Measurements from ENCODE around the gene SYNPO2. TPM values are rescaled to one million over a fixed set of nuclear protein-coding genes. Genes with fewer than 3 reads are reported as not detected.

Gene SYNPO2
- total RNA-seq, 1 donor from 2014 or later, result 0.26 TPM

- TF ChIP-seq CTCF (IDR thresholded peaks at IDR 0.05; ENCODE audit: insufficient read depth, low read length, severe bottlenecking), result no peak
- no peak for FAIRE-seq
- DNase-seq (ENCODE audit: low read depth), result no peak
- no peak overlapping the region for H3K4me3 ChIP-seq (ENCODE audit: low read depth, low read length)
- H3K27me3 ChIP-seq (ENCODE audit: control insufficient read depth, insufficient read depth, low read length), result no peaks in the 10 kb centered on the region
- no peaks in the 10 kb centered on the region for H3K36me3 ChIP-seq (ENCODE audit: control insufficient read depth, insufficient read depth, low read length)
These were observed 43.1 kb upstream of the SYNPO2 start for GRCh38 chr4:118845552-118846050.

- H3K36me3 ChIP-seq (ENCODE audit: control insufficient read depth, insufficient read depth, low read length), result no peaks in the 10 kb centered on the region
- FAIRE-seq (no peak), DNase-seq (ENCODE audit: low read depth) (no peak)
- no peak for TF ChIP-seq CTCF (IDR thresholded peaks at IDR 0.05; ENCODE audit: insufficient read depth, low read length, severe bottlenecking)
- H3K27me3 ChIP-seq (ENCODE audit: control insufficient read depth, insufficient read depth, low read length), result no peaks in the 10 kb centered on the region
- no peak overlapping the region for H3K4me3 ChIP-seq (ENCODE audit: low read depth, low read length)
These were observed 41.7 kb upstream of the SYNPO2 start for GRCh38 chr4:118846979-118847378.

- FAIRE-seq (no peak), DNase-seq (ENCODE audit: low read depth) (no peak)
These were observed 40.4 kb upstream of the SYNPO2 start for GRCh38 chr4:118848242-118848641.

GRCh38 chr4:118848901-118849300 is 39.8 kb upstream of the SYNPO2 start:
- FAIRE-seq (no peak), DNase-seq (ENCODE audit: low read depth) (no peak)
- no peak for TF ChIP-seq CTCF (IDR thresholded peaks at IDR 0.05; ENCODE audit: insufficient read depth, low read length, severe bottlenecking)
- Histone ChIP-seq H3K36me3 (ENCODE audit: control insufficient read depth, insufficient read depth, low read length) (no peaks in the 10 kb centered on the region), H3K27me3 (ENCODE audit: control insufficient read depth, insufficient read depth, low read length) (no peaks in the 10 kb centered on the region), H3K4me3 (ENCODE audit: low read depth, low read length) (no peak overlapping the region)

More at GRCh38 chr4:118848242-118848641, 40.4 kb upstream of the SYNPO2 start:
- Histone ChIP-seq H3K27me3 (ENCODE audit: control insufficient read depth, insufficient read depth, low read length) (no peaks in the 10 kb centered on the region), H3K36me3 (ENCODE audit: control insufficient read depth, insufficient read depth, low read length) (no peaks in the 10 kb centered on the region), H3K4me3 (ENCODE audit: low read depth, low read length) (no peak overlapping the region)
- no peak for TF ChIP-seq CTCF (IDR thresholded peaks at IDR 0.05; ENCODE audit: insufficient read depth, low read length, severe bottlenecking)

- no peaks in the 10 kb centered on the region for H3K27me3 ChIP-seq (ENCODE audit: control insufficient read depth, insufficient read depth, low read length)
- FAIRE-seq (no peak), DNase-seq (ENCODE audit: low read depth) (no peak)
- no peak overlapping the region for H3K4me3 ChIP-seq (ENCODE audit: low read depth, low read length)
- TF ChIP-seq CTCF (IDR thresholded peaks at IDR 0.05; ENCODE audit: insufficient read depth, low read length, severe bottlenecking), result no peak
- no peaks in the 10 kb centered on the region for H3K36me3 ChIP-seq (ENCODE audit: control insufficient read depth, insufficient read depth, low read length)
These were observed 38.7 kb upstream of the SYNPO2 start for GRCh38 chr4:118849867-118850487.
